H1 (cell line): ENCODE data around the gene SMARCA4. TPM values are rescaled to one million over a fixed set of nuclear protein-coding genes. Genes with fewer than 3 reads are reported as not detected.

Experiments
- CTCF ChIA-PET: fragments of 300-600 bp; sonication (Branson Sonifier 250); formaldehyde crosslinking; loops from one replicate; lab custom pipeline; 2021; ENCODE audit not compliant: partially characterized antibody; lab: Charles Lee
- POLR2A ChIA-PET: fragments of 300-600 bp; sonication (Branson Sonifier 250); formaldehyde crosslinking; loops from one replicate; lab custom pipeline; 2021; ENCODE audit warnings: inconsistent platforms; ENCODE audit not compliant: partially characterized antibody; lab: Charles Lee
- DNase-seq, 2 experiments: peaks; one replicate each; pipeline versions ENCODE4 v3.0.0 to v3.0.0-alpha.2; 2010 to 2022; ENCODE audit warnings: low spot score in 2 of 2, low read depth in 1 of 2, mixed read lengths in 1 of 2
- FAIRE-seq: peaks from 2 replicates; lab custom pipeline; 2011; peaks lifted over from hg19 to GRCh38; lab: Jason Lieb, UNC
- H2AFZ ChIP-seq: 2 replicates; pipeline ENCODE4 v1.8.1; 2012; ENCODE audit warnings: low read length, inconsistent platforms
- H2AK5ac ChIP-seq: 2 replicates; pipeline ENCODE4 v1.6.1; 2013; ENCODE audit warnings: low read depth, low read length
- H2BK120ac ChIP-seq: replicated peaks from 2 replicates; pipeline ENCODE3; 2013; ENCODE audit warnings: low read depth, low read length, inconsistent platforms
- H2BK12ac ChIP-seq: 2 replicates; pipeline ENCODE4 v1.6.1; 2013; ENCODE audit warnings: low read depth, low read length
- H2BK15ac ChIP-seq: 2 replicates; pipeline ENCODE4 v1.6.1; 2013; ENCODE audit warnings: low read length
- H2BK20ac ChIP-seq: 2 replicates; pipeline ENCODE4 v1.6.1; 2013; ENCODE audit warnings: low read length
- H2BK5ac ChIP-seq: 2 replicates; pipeline ENCODE4 v1.6.1; 2013; ENCODE audit warnings: low read depth, low read length
- H3K14ac ChIP-seq: 2 replicates; pipeline ENCODE4 v1.6.1; 2013; ENCODE audit warnings: inconsistent platforms; ENCODE audit not compliant: insufficient read length
- H3K18ac ChIP-seq: 2 replicates; pipeline ENCODE4 v1.6.1; 2013; ENCODE audit warnings: low read length; ENCODE audit errors: extremely low read depth
- H3K23ac ChIP-seq: 2 replicates; pipeline ENCODE4 v1.6.1; 2013; ENCODE audit warnings: inconsistent platforms; ENCODE audit not compliant: insufficient read length
- H3K23me2 ChIP-seq: 2 replicates; pipeline ENCODE4 v1.6.1; 2013; ENCODE audit warnings: low read depth, low read length
- H3K27ac ChIP-seq: 2 replicates; pipeline ENCODE4 v1.6.1; 2011; ENCODE audit warnings: low read depth, low read length, inconsistent platforms
- H3K27me3 ChIP-seq, 4 experiments: replicated peaks in 1 of 4; 1 replicate in 1 of 4; 2 replicates in 3 of 4; pipeline versions ENCODE4 v1.6.1 to v1.8.1; 2011 to 2013; ENCODE audit warnings: low read length in 3 of 4, mild to moderate bottlenecking in 3 of 4, inconsistent platforms in 2 of 4, mixed read lengths in 2 of 4, moderate library complexity in 1 of 4; ENCODE audit not compliant: control insufficient read depth in 3 of 4, insufficient read depth in 3 of 4; ENCODE audit errors: extremely low read depth in 1 of 4
- H3K36me3 ChIP-seq, 4 experiments: 2 replicates each; pipeline versions ENCODE4 v1.6.1 to v1.8.1; 2011 to 2013; ENCODE audit warnings: mild to moderate bottlenecking in 4 of 4, low read length in 3 of 4, moderate library complexity in 2 of 4, control low read depth in 1 of 4, inconsistent platforms in 1 of 4; ENCODE audit not compliant: insufficient read depth in 4 of 4, control insufficient read depth in 2 of 4
- H3K4ac ChIP-seq: replicated peaks from 2 replicates; pipeline ENCODE3; 2013; ENCODE audit warnings: low read length, low read depth, mixed read lengths, inconsistent platforms; ENCODE audit not compliant: insufficient read length
- H3K4me1 ChIP-seq, 4 experiments: replicated peaks in 1 of 4; 1 replicate in 1 of 4; 2 replicates in 3 of 4; pipeline versions ENCODE4 v1.6.1 to v1.8.1; 2011 to 2013; ENCODE audit warnings: low read length in 3 of 4, inconsistent platforms in 2 of 4, mixed read lengths in 1 of 4; ENCODE audit not compliant: insufficient read depth in 4 of 4, control insufficient read depth in 3 of 4
- H3K4me2 ChIP-seq, 2 experiments: 2 replicates each; pipeline versions ENCODE4 v1.6.1 to v1.8.1; 2011 to 2013; ENCODE audit warnings: low read depth in 2 of 2, low read length in 2 of 2, control low read depth in 1 of 2, inconsistent platforms in 1 of 2, mild to moderate bottlenecking in 1 of 2; ENCODE audit not compliant: insufficient read depth in 1 of 2
- H3K4me3 ChIP-seq, 4 experiments: fragments of 200-600, 300-600 bp in 1 of 4; sonication (generic), shearing (Covaris generic), sonication (Bioruptor Twin) in 1 of 4; 2 replicates each; pipeline versions ENCODE4 v1.5.1 to v1.8.1; 2011 to 2016; ENCODE audit warnings: low read length in 4 of 4, low read depth in 3 of 4, control low read depth in 2 of 4, inconsistent platforms in 2 of 4, mild to moderate bottlenecking in 2 of 4, mixed read lengths in 1 of 4, moderate library complexity in 1 of 4; ENCODE audit not compliant: insufficient read depth in 2 of 4; ENCODE audit errors: extremely low read depth in 1 of 4
- H3K56ac ChIP-seq: replicated peaks from 2 replicates; pipeline ENCODE3; 2013; ENCODE audit warnings: low read depth, mild to moderate bottlenecking, mixed read lengths, low read length, inconsistent platforms; ENCODE audit not compliant: insufficient read length
- H3K79me1 ChIP-seq: 2 replicates; pipeline ENCODE4 v1.6.1; 2013; ENCODE audit warnings: low read depth, low read length, control low read depth
- H3K79me2 ChIP-seq, 2 experiments: 2 replicates each; pipeline versions ENCODE4 v1.6.1 to v1.8.1; 2012 to 2013; ENCODE audit warnings: low read length in 2 of 2, mild to moderate bottlenecking in 2 of 2, inconsistent platforms in 1 of 2; ENCODE audit not compliant: insufficient read depth in 2 of 2, control insufficient read depth in 1 of 2
- H3K9ac ChIP-seq, 4 experiments: replicated peaks in 1 of 4; 1 replicate in 1 of 4; 2 replicates in 3 of 4; pipeline versions ENCODE4 v1.6.1 to v1.8.1; 2011 to 2013; ENCODE audit warnings: low read depth in 3 of 4, low read length in 3 of 4, control low read depth in 2 of 4, mild to moderate bottlenecking in 2 of 4, moderate library complexity in 2 of 4, inconsistent platforms in 1 of 4; ENCODE audit errors: extremely low read depth in 1 of 4
- H3K9me3 ChIP-seq, 2 experiments: 2 replicates each; pipeline versions ENCODE4 v1.6.1 to v1.8.1; 2012 to 2013; ENCODE audit warnings: mild to moderate bottlenecking in 2 of 2, moderate library complexity in 2 of 2, control low read depth in 1 of 2, inconsistent platforms in 1 of 2, low read depth in 1 of 2, low read length in 1 of 2, mixed read lengths in 1 of 2; ENCODE audit not compliant: insufficient read depth in 2 of 2
- H4K20me1 ChIP-seq, 2 experiments: replicated peaks in 1 of 2; 2 replicates each; pipeline versions ENCODE3 to v1.8.1; 2011 to 2013; ENCODE audit warnings: inconsistent platforms in 2 of 2, low read length in 2 of 2, mild to moderate bottlenecking in 1 of 2; ENCODE audit not compliant: insufficient read depth in 2 of 2, control insufficient read depth in 1 of 2
- H4K5ac ChIP-seq: 2 replicates; pipeline ENCODE4 v1.6.1; 2013; ENCODE audit warnings: low read length, low read depth, mixed read lengths, inconsistent platforms; ENCODE audit not compliant: insufficient read length
- H4K8ac ChIP-seq: 2 replicates; pipeline ENCODE4 v1.8.0; 2013; ENCODE audit warnings: mild to moderate bottlenecking, moderate library complexity, low read length, inconsistent platforms; ENCODE audit not compliant: insufficient read depth; ENCODE audit errors: extremely low read depth
- H4K91ac ChIP-seq: replicated peaks from 2 replicates; pipeline ENCODE3; 2013; ENCODE audit warnings: low read length, mixed read lengths, inconsistent platforms; ENCODE audit not compliant: insufficient read length
- EGR1 ChIP-seq: IDR thresholded peaks from 2 replicates; pipeline ENCODE4 v1.6.1; 2011; ENCODE audit warnings: low read depth, low read length, borderline replicate concordance
- EP300 ChIP-seq, 2 experiments: IDR thresholded peaks; 1 replicate in 1 of 2; 2 replicates in 1 of 2; pipeline ENCODE4 v1.6.1; 2011 to 2012; ENCODE audit warnings: low read depth in 2 of 2, low read length in 2 of 2, mild to moderate bottlenecking in 2 of 2, borderline replicate concordance in 1 of 2, inconsistent platforms in 1 of 2, moderate library complexity in 1 of 2
- GTF2F1 ChIP-seq: IDR thresholded peaks from 2 replicates; pipeline ENCODE4 v1.6.1; 2012; ENCODE audit warnings: low read depth, low read length, improper control_type of control experiment, borderline replicate concordance
- POLR2A ChIP-seq, 2 experiments: IDR thresholded peaks; 1 replicate in 1 of 2; 2 replicates in 1 of 2; pipeline ENCODE4 v1.6.1; 2011; ENCODE audit warnings: low read depth in 2 of 2, low read length in 2 of 2, mild to moderate bottlenecking in 2 of 2; ENCODE audit errors: control extremely low read depth in 1 of 2
- POLR2AphosphoS5 ChIP-seq: IDR thresholded peaks from 2 replicates; pipeline ENCODE4 v1.6.1; 2011; ENCODE audit warnings: low read depth, low read length
- RAD21 ChIP-seq, 2 experiments: IDR thresholded peaks in 1 of 2; conservative IDR thresholded peaks in 1 of 2; 2 replicates each; pipeline ENCODE4 v1.6.1; 2011; ENCODE audit warnings: low read depth in 2 of 2, low read length in 2 of 2, improper control_type of control experiment in 1 of 2, inconsistent platforms in 1 of 2, mild to moderate bottlenecking in 1 of 2, moderate library complexity in 1 of 2
- SP1 ChIP-seq: IDR thresholded peaks from 2 replicates; pipeline ENCODE4 v1.6.1; 2011; ENCODE audit warnings: low read depth, low read length
- TAF7 ChIP-seq: optimal IDR thresholded peaks from 2 replicates; pipeline ENCODE3; 2011; ENCODE audit warnings: low read depth, mild to moderate bottlenecking, inconsistent platforms, low read length, moderate library complexity, borderline replicate concordance
- YY1 ChIP-seq: IDR thresholded peaks from 2 replicates; pipeline ENCODE4 v1.6.1; 2011; ENCODE audit warnings: low read depth, mild to moderate bottlenecking, low read length
- WGBS, 2 experiments: shearing (Covaris generic) in 1 of 2; methylation state at CpG; one replicate each; pipeline versions ENCODE4 v1.1.6 to v1.1.7; 2013 to 2015; ENCODE audit warnings: low lambda C conversion rate in 2 of 2, mixed read lengths in 2 of 2, inconsistent platforms in 1 of 2, low coverage in 1 of 2, missing lambda C conversion rate in 1 of 2; ENCODE audit not compliant: insufficient replicate concordance in 2 of 2, insufficient coverage in 1 of 2, insufficient read length in 1 of 2; ENCODE audit errors: extremely low coverage in 1 of 2, missing lambda C conversion rate in 1 of 2; 5-methylcytosine and 5-hydroxymethylcytosine counted together
- polyA plus RNA-seq, 7 experiments: library from polyadenylated mRNA; depleted of rRNA in 3 of 7; stranded (reverse) in 5 of 7; unstranded in 2 of 7; fragments of >200 nt in 5 of 7; fragments of 200-250 nt in 2 of 7; gene quantifications; 1 replicate in 5 of 7; 2 replicates in 1 of 7; 4 replicates in 1 of 7; pipeline versions ENCODE4 v1.2.1 to v1.2.3, GENCODE V29; 2011 to 2013; ENCODE audit warnings: missing spikeins in 2 of 7, mixed read lengths in 2 of 7
- total RNA-seq: library from RNA; stranded (reverse); fragmentation: NEBNext Ultra II Directional; extraction: Animal tissue kit (Norgen Biotek cat#: 25700); gene quantifications from 2 replicates; pipeline ENCODE4 v1.2.1, GENCODE V29; 2021
- TF ChIP-seq, protein P1 (sequence below), 3 experiments: IDR thresholded peaks; 1 replicate in 2 of 3; 2 replicates in 1 of 3; pipeline versions ENCODE4 v1.5.1 to v1.6.1; 2011; ENCODE audit warnings: low read length in 3 of 3, mild to moderate bottlenecking in 3 of 3, inconsistent platforms in 2 of 3, low read depth in 1 of 3, moderate library complexity in 1 of 3; ENCODE audit not compliant: insufficient read depth in 1 of 3; ENCODE audit errors: control extremely low read depth in 1 of 3

Gene SMARCA4
- total and polyA plus RNA-seq, 2 of the 8 experiments (the other 6 are each of a cell fraction or from before 2014, with no cell fraction given): 86.4 to 263 TPM

DNA sequence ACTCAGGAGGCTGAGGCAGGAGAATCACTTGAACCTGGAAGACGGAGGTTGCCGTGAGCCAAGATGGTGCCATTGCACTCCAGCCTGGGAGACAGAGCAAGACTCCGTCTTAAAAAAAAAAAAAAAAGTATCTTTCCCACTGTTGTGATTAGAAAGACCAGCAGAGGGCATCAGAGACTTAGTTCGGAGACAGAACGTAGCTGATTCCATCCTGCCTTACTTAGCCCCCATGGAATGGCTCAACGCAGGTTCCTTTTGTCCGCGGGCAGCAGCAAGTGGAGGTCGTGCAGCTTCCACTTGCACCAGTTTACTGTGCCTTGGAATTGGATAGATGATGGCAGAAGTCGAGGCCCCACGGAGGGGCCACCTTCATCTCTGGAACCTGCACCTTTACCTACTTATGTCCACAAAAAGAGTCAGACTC, 24.2 kb upstream of the SMARCA4 start:
- FAIRE-seq: peak; percentile 50
- H3K4ac ChIP-seq: no peak overlapping the region
- no peaks in the 10 kb centered on the region; a peak in 1 of 8 replicates for H3K36me3 ChIP-seq
- H3K79me1 ChIP-seq: no peaks in the 10 kb centered on the region
- no peak overlapping the region for H2BK15ac ChIP-seq
- H4K20me1 ChIP-seq: no peaks in the 10 kb centered on the region
- H3K4me1 ChIP-seq: no peaks in the 10 kb centered on the region; a peak in 1 of 7 replicates
- no peaks in the 10 kb centered on the region for H3K23me2 ChIP-seq
- H3K9ac ChIP-seq: no peak overlapping the region
- no peaks in the 10 kb centered on the region for H3K27me3 ChIP-seq
- H3K56ac ChIP-seq: no peak overlapping the region
- H3K27ac ChIP-seq: no peak overlapping the region
- H2BK5ac ChIP-seq: no peak overlapping the region
- CTCF ChIA-PET: interaction anchor here (0.5 to 9.7 kb wide), 38 partner anchors 8 to 193 kb away, joined by 3 to 110 read pairs (median 4); partner anchors contain the start of genes CARM1 and SMARCA4
- H3K4me3 ChIP-seq: no peak overlapping the region
- H3K4me2 ChIP-seq: no peak overlapping the region
- 20% methylated on average over 11 of the region's 11 CpGs; no CpG with 5 or more reads in 1 of the 2 experiments for WGBS, 2 experiments
- DNase-seq: no peak
- H3K18ac ChIP-seq: no peak overlapping the region
- no peak overlapping the region for H2BK12ac ChIP-seq
- no peaks in the 10 kb centered on the region for H3K9me3 ChIP-seq
- H2AK5ac ChIP-seq: no peak overlapping the region
- POLR2A ChIA-PET: interaction anchor here (0.6 to 1.6 kb wide), 10 partner anchors 14 to 247 kb away, joined by 3 to 5 read pairs (median 3); partner anchors contain the start of gene SMARCA4
- no peak overlapping the region for H2AFZ ChIP-seq
- H4K8ac ChIP-seq: no peak overlapping the region
- no peaks in the 10 kb centered on the region; a peak in 1 of 4 replicates for H3K79me2 ChIP-seq
- no peak overlapping the region for H4K91ac ChIP-seq
- H3K14ac ChIP-seq: no peak overlapping the region
- no peak overlapping the region for H4K5ac ChIP-seq
- H3K23ac ChIP-seq: no peak overlapping the region
- H2BK20ac ChIP-seq: no peak overlapping the region
- H2BK120ac ChIP-seq: no peak overlapping the region
- TF ChIP-seq YY1: peak; percentile 42; the same call in 1 of the 2 replicates
- no peak for TF ChIP-seq EP300 (IDR thresholded peaks at IDR 0.05; ENCODE audit: borderline replicate concordance in 1 of 2, low read depth in 2 of 2, low read length in 2 of 2)
- peak; percentile 64; the same call in 1 of the 2 replicates for TF ChIP-seq POLR2AphosphoS5
- TF ChIP-seq SP1: no peak
- peak; percentile 76 to 78 for TF ChIP-seq RAD21 (IDR thresholded peaks at IDR 0.05 in 1 of 2, conservative IDR thresholded peaks at IDR 0.05 in 1 of 2; ENCODE audit: low read depth in 2 of 2, low read length in 2 of 2)
- TF ChIP-seq, protein P1, sequence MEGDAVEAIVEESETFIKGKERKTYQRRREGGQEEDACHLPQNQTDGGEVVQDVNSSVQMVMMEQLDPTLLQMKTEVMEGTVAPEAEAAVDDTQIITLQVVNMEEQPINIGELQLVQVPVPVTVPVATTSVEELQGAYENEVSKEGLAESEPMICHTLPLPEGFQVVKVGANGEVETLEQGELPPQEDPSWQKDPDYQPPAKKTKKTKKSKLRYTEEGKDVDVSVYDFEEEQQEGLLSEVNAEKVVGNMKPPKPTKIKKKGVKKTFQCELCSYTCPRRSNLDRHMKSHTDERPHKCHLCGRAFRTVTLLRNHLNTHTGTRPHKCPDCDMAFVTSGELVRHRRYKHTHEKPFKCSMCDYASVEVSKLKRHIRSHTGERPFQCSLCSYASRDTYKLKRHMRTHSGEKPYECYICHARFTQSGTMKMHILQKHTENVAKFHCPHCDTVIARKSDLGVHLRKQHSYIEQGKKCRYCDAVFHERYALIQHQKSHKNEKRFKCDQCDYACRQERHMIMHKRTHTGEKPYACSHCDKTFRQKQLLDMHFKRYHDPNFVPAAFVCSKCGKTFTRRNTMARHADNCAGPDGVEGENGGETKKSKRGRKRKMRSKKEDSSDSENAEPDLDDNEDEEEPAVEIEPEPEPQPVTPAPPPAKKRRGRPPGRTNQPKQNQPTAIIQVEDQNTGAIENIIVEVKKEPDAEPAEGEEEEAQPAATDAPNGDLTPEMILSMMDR (IDR thresholded peaks at IDR 0.05; ENCODE audit: control extremely low read depth in 1 of 3, insufficient read depth in 1 of 3, low read depth in 1 of 3, low read length in 3 of 3): peak in 2 of 3 experiments; percentile 69 to 72; a peak in 3 of 4 replicates
- no peak for TF ChIP-seq TAF7
- 0 out of 2 replicates have a peak, but pooled peaks have one; percentile 32 for TF ChIP-seq GTF2F1
- no peak for TF ChIP-seq EGR1
- peak in 1 of 2 experiments; percentile 56; a peak in 1 of 3 replicates for TF ChIP-seq POLR2A (IDR thresholded peaks at IDR 0.05; ENCODE audit: control extremely low read depth in 1 of 2, low read depth in 2 of 2, low read length in 2 of 2)
